Pancreas (tissue), 10 donors: ENCODE data around the gene CUL3. TPM values are rescaled to one million over a fixed set of nuclear protein-coding genes. Genes with fewer than 3 reads are reported as not detected.
A peak's percentile ranks its signal among the peaks of the same experiment; 100 is the strongest.

Experiments
- ATAC-seq, 4 donors: fragments of 200-7000 bp; cut with Tn5 transposase; one replicate each; pipeline versions ENCODE4 v1.8.0 to v1.9.1; 2020; ENCODE audit warnings: mild to moderate bottlenecking in 4 of 4, moderate library complexity in 4 of 4
- DNase-seq, 6 donors: peaks; one replicate each; pipeline ENCODE4 v3.0.0-alpha.2; 2020
- FAIRE-seq: peaks from 2 replicates; lab custom pipeline; 2012; peaks lifted over from hg19 to GRCh38; lab: Jason Lieb, UNC
- H3K27ac ChIP-seq, 4 donors: fragments of 200-600 bp; sonication (generic); 1 replicate in 3 of 4; 2 replicates in 1 of 4; pipeline versions ENCODE4 v1.5.0 to v1.8.0; 2020
- H3K27me3 ChIP-seq, 4 donors: fragments of 200-600 bp; one replicate each; pipeline ENCODE4 v1.8.0; 2021
- H3K36me3 ChIP-seq, 3 donors: fragments of 200-600 bp; sonication (generic) in 1 of 3; one replicate each; pipeline versions ENCODE4 v1.5.0 to v1.8.0; 2020 to 2021
- H3K4me1 ChIP-seq, 3 donors: fragments of 200-600 bp; one replicate each; pipeline ENCODE4 v1.8.0; 2021
- H3K4me3 ChIP-seq, 4 donors: fragments of 200-600 bp; sonication (generic) in 2 of 4; one replicate each; pipeline versions ENCODE4 v1.5.0 to v1.8.0; 2020 to 2021
- H3K9me3 ChIP-seq, 4 donors: fragments of 200-600 bp; one replicate each; pipeline ENCODE4 v1.8.0; 2021
- WGBS, 2 donors: extraction: QIAGEN DNeasy Blood & Tissue Kit; methylation state at CpG; one replicate each; pipeline ENCODE4 v1.1.7; 2013; 5-methylcytosine and 5-hydroxymethylcytosine counted together
- intact Hi-C, 3 donors: fragments of 100-400 bp; cut with DNase I; formaldehyde crosslinking; loops; one replicate each; pipeline versions ENCODE4 v1.11.1 to v1.14.2; 2022
- polyA plus RNA-seq, 2 donors: library from polyadenylated mRNA; stranded (reverse); fragments of 200-250 nt; gene quantifications; one replicate each; pipeline ENCODE4 v1.2.3, GENCODE V29; 2013
- total RNA-seq, 6 donors: library from RNA; stranded (reverse); fragmentation: NEBNext Ultra II Directional in 4 of 6; extraction: Animal tissue kit (Norgen Biotek cat#: 25700) in 4 of 6; gene quantifications; one replicate each; pipeline versions ENCODE4 v1.2.1 to v1.2.4, GENCODE V29; 2021 to 2023
- TF ChIP-seq, protein P1 (sequence below), 4 donors: fragments of 200-600 bp; sonication (generic) in 3 of 4; IDR thresholded peaks; one replicate each; pipeline versions ENCODE4 v1.5.0 to v1.8.0; 2021; ENCODE audit warnings: antibody characterized with exemption in 4 of 4
- donor health status: healthy with polysubstance abuse.
- donor health status: DM: no; HTN: no; CAD: no; lungs with moderate emphysema.
- donor health status: DM: no; HTN: no; CAD: no.
- donor health status: control.
- donor health status: control.
- donor health status: Bipolar disorder and iron deficiency.
- donor health status: DM: yes; HTN: yes; CAD: no.
- donor health status: DM: no; HTN: no; CAD: no.
- donor health status: DM: no; HTN: no; CAD: no.
- donor health status: DM: yes; HTN: yes; CAD: no.

The CUL3 gene
- total and polyA plus RNA-seq, 8 donors, result 32.2 to 49.5 (median 37.6) TPM

DNA sequence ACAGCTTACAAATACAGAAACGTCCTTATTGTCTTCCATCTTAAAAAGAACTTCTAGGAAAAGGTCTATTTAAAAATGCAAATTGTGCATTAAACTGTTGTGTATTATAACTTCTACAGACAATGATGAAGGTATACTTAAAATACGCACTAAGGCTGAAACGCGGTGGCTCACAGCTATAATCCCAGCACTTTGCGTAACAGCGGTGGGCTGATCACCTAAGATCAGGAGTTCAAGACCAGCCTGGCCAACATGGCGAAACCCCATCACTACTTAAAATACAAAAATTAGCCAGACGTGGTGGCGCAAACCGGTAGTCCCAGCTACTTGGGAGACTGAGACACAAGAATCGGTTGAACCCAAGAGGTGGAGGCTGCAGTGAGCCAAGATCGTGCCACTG lies 4.9 kb downstream of the CUL3 start:
- TF ChIP-seq, protein P1, sequence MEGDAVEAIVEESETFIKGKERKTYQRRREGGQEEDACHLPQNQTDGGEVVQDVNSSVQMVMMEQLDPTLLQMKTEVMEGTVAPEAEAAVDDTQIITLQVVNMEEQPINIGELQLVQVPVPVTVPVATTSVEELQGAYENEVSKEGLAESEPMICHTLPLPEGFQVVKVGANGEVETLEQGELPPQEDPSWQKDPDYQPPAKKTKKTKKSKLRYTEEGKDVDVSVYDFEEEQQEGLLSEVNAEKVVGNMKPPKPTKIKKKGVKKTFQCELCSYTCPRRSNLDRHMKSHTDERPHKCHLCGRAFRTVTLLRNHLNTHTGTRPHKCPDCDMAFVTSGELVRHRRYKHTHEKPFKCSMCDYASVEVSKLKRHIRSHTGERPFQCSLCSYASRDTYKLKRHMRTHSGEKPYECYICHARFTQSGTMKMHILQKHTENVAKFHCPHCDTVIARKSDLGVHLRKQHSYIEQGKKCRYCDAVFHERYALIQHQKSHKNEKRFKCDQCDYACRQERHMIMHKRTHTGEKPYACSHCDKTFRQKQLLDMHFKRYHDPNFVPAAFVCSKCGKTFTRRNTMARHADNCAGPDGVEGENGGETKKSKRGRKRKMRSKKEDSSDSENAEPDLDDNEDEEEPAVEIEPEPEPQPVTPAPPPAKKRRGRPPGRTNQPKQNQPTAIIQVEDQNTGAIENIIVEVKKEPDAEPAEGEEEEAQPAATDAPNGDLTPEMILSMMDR (IDR thresholded peaks at IDR 0.05), result no peak
- 92 to 95% methylated on average over 12 of the region's 12 CpGs for whole genome bisulfite sequencing, 2 donors
- no peak overlapping the region for H3K27ac ChIP-seq
- H3K9me3 ChIP-seq, result no peaks in the 10 kb centered on the region
- DNase-seq (no peak), ATAC-seq (no peak), FAIRE-seq (no peak)
- H3K4me1 ChIP-seq, result peaks cover 6 to 29% (median 18%) of the 10 kb centered on the region in 3 donors
- H3K4me3 ChIP-seq, result no peak overlapping the region
- H3K36me3 ChIP-seq, result no peaks in the 10 kb centered on the region
- intact Hi-C loops, result no loop called here
- H3K27me3 ChIP-seq, result no peaks in the 10 kb centered on the region

GRCh38 chr2:224579411-224579810 lies 5.8 kb downstream of the CUL3 start:
- Histone ChIP-seq H3K4me3 (no peak overlapping the region), H3K4me1 (peaks cover 14 to 29% (median 26%) of the 10 kb centered on the region in 3 donors), H3K9me3 (no peaks in the 10 kb centered on the region), H3K27ac (no peak overlapping the region), H3K36me3 (no peaks in the 10 kb centered on the region), H3K27me3 (no peaks in the 10 kb centered on the region)
- intact Hi-C loops, result no loop called here
- WGBS, 2 donors, result 35 to 39% methylated on average over 2 of the region's 2 CpGs
- no peak for DNase-seq
- TF ChIP-seq, protein P1 (IDR thresholded peaks at IDR 0.05), result no peak
- FAIRE-seq, result no peak
- ATAC-seq, result peak in 1 of 4 donors; percentile 24

DNA sequence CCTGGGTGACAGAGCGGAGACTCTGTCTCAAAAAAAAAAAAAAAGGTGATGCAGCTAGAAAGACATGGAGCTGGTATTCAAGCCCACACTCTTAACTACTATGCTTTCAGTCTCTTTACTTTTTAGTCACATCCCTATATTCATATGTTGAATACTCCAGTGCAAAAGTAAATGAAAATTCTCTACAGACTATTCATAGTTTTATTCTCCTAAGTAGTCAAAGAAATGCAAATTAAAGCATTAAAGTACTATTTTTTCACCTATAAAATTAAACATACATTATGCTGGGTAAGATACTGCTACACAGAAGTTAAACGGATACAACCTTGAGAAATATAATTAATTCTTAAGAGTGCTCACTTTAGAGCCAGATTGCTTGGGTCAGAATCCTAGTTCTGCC lies 7.6 kb downstream of the CUL3 start:
- Histone ChIP-seq H3K4me3 (no peak overlapping the region), H3K4me1 (peaks cover 21 to 30% (median 25%) of the 10 kb centered on the region in 3 donors), H3K27me3 (no peaks in the 10 kb centered on the region), H3K36me3 (no peaks in the 10 kb centered on the region), H3K9me3 (no peaks in the 10 kb centered on the region), H3K27ac (no peak overlapping the region)
- DNase-seq, result no peak
- intact Hi-C loops, result no loop called here
- no peak for FAIRE-seq
- TF ChIP-seq, protein P1 (IDR thresholded peaks at IDR 0.05), result no peak
- 65 to 74% methylated on average over 2 of the region's 2 CpGs for WGBS, 2 donors
- no peak for ATAC-seq

DNA sequence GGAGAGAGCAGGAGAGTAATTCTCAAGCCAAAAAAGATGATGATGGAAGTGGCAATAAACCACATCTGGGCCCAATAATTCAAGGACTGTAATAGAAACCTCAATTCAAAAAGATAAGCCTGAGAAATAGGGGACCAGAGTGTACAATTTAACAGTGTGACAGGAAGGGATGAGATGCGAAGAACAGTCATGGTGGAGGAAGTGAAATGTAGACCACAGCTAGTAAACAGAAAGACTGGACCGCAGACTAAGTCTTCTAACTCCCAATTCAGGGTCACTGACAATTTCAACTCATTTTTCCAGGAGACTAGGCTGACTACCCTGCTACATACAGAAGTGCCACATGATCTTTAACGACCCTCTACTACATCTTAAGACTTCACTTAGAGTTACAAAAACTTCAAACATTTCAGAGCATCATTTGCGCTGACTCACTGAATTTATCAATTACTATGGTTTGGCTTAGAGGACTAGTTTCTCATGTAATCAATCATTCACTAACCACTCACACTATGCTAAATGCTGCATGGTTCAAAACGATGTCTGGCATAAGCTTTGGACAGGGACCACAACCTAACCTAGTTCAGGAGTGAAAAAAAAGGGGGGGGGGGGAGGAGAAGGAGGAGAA lies 9.0 kb downstream of the CUL3 start:
- WGBS, 2 donors, result 70 to 76% methylated on average over 5 of the region's 5 CpGs
- no peaks in the 10 kb centered on the region for H3K27me3 ChIP-seq
- no peak overlapping the region for H3K4me3 ChIP-seq
- TF ChIP-seq, protein P1 (IDR thresholded peaks at IDR 0.05), result no peak
- H3K9me3 ChIP-seq, result no peaks in the 10 kb centered on the region
- no peak for ATAC-seq
- no peak for DNase-seq
- peaks cover 18 to 30% (median 30%) of the 10 kb centered on the region in 3 donors for H3K4me1 ChIP-seq
- no peak overlapping the region for H3K27ac ChIP-seq
- no peak for FAIRE-seq
- H3K36me3 ChIP-seq, result no peaks in the 10 kb centered on the region
- intact Hi-C loops, result no loop called here

- ATAC-seq, result peak in 2 of 4 donors; percentile 36 to 50
Measured at GRCh38 chr2:224574423-224575084, 10.6 kb downstream of the CUL3 start.

More at GRCh38 chr2:224574423-224575084, 10.6 kb downstream of the CUL3 start:
- H3K36me3 ChIP-seq, result no peaks in the 10 kb centered on the region
- FAIRE-seq (no peak), DNase-seq (no peak)
- WGBS, 2 donors, result 37 to 44% methylated on average over 3 of the region's 3 CpGs
- H3K4me3 ChIP-seq, result no peak overlapping the region
- no peak overlapping the region for H3K27ac ChIP-seq
- no peaks in the 10 kb centered on the region for H3K9me3 ChIP-seq
- intact Hi-C loops, result no loop called here
- peaks cover 16 to 46% (median 46%) of the 10 kb centered on the region in 3 donors for H3K4me1 ChIP-seq
- TF ChIP-seq, protein P1 (IDR thresholded peaks at IDR 0.05), result no peak
- H3K27me3 ChIP-seq, result no peaks in the 10 kb centered on the region
